Stimulated activated naive CD8-positive, alpha-beta T cell treated with anti-CD3 and anti-CD28 coated beads, Interleukin-15, amount 100 ng/mL, for 72 hours (primary cell): ENCODE measurements around the gene ITSN1.
"Not testable (repeated sequence)": the region's sequence is repeated elsewhere in the genome, so short reads cannot be mapped to it uniquely, and the experiment has no call there.

Experiments used
- ATAC-seq: fragments of 150-1000 bp; cut with Tn5 transposase; 2 replicates; pipeline ENCODE4 v1.10.0; 2021; ENCODE audit warnings: mild to moderate bottlenecking, moderate library complexity
- DNase-seq, 2 donors: peaks; one replicate each; pipeline ENCODE4 v3.0.0; 2021 to 2022
- H3K27ac Mint-ChIP-seq, 2 donors: one replicate each; pipeline ENCODE4 v1.8.0; 2022; ENCODE audit warnings: mild to moderate bottlenecking in 2 of 2, mixed read lengths in 2 of 2, moderate library complexity in 2 of 2
- H3K27me3 Mint-ChIP-seq: one replicate; pipeline ENCODE4 v1.8.0; 2022; ENCODE audit warnings: mixed read lengths
- H3K4me1 Mint-ChIP-seq: one replicate; pipeline ENCODE4 v1.8.0; 2022; ENCODE audit warnings: mild to moderate bottlenecking, mixed read lengths
- H3K4me3 Mint-ChIP-seq, 2 donors: one replicate each; pipeline ENCODE4 v1.8.0; 2022; ENCODE audit warnings: mild to moderate bottlenecking in 2 of 2, mixed read lengths in 2 of 2, moderate library complexity in 1 of 2
- H3K9me3 Mint-ChIP-seq, 2 donors: one replicate each; pipeline ENCODE4 v1.8.0; 2022; ENCODE audit warnings: mixed read lengths in 2 of 2

Gene ITSN1

GRCh38 chr21:33916200-33916567 is 273.9 kb downstream of the ITSN1 start:
- no peak for ATAC-seq
- DNase-seq = no peak
- Mint-ChIP-seq H3K4me3 (peak overlapping the region; percentile 99), H3K27ac (peak overlapping the region; percentile 99), H3K4me1 (peaks cover 36% of the 10 kb centered on the region), H3K9me3 (no peaks in the 10 kb centered on the region), H3K27me3 (no peaks in the 10 kb centered on the region)

- peak overlapping the region in 1 of 2 donors; percentile 48 for H3K27ac Mint-ChIP-seq
- ATAC-seq (no peak), DNase-seq (no peak)
- H3K4me1 Mint-ChIP-seq = peaks cover 36% of the 10 kb centered on the region
- no peaks in the 10 kb centered on the region for H3K27me3 Mint-ChIP-seq
- no peak overlapping the region for H3K4me3 Mint-ChIP-seq
- no peaks in the 10 kb centered on the region for H3K9me3 Mint-ChIP-seq
These were observed 275.1 kb downstream of the ITSN1 start for GRCh38 chr21:33917421-33917820.

GRCh38 chr21:33924079-33924765 is 281.9 kb downstream of the ITSN1 start:
- DNase-seq = peak; percentile 85
- H3K27me3 Mint-ChIP-seq = peaks cover 8% of the 10 kb centered on the region
- H3K9me3 Mint-ChIP-seq = no peaks in the 10 kb centered on the region
- peaks cover 5% of the 10 kb centered on the region for H3K4me1 Mint-ChIP-seq
- H3K4me3 Mint-ChIP-seq = peak overlapping the region in 1 of 2 donors; percentile 13
- ATAC-seq = peak; percentile 96
- H3K27ac Mint-ChIP-seq = no peak overlapping the region

- no peak overlapping the region for H3K27ac Mint-ChIP-seq
- no peaks in the 10 kb centered on the region for H3K9me3 Mint-ChIP-seq
- H3K27me3 Mint-ChIP-seq = peaks cover 8% of the 10 kb centered on the region
- no peak overlapping the region for H3K4me3 Mint-ChIP-seq
- no peak for DNase-seq
- ATAC-seq = no peak
- H3K4me1 Mint-ChIP-seq = peaks cover 5% of the 10 kb centered on the region
These were observed 282.4 kb downstream of the ITSN1 start for GRCh38 chr21:33924766-33925100.

GRCh38 chr21:33926248-33926647 is 283.9 kb downstream of the ITSN1 start:
- not testable (repeated sequence) for ATAC-seq, H3K27me3 Mint-ChIP-seq, H3K4me3 Mint-ChIP-seq, H3K9me3 Mint-ChIP-seq, H3K4me1 Mint-ChIP-seq, DNase-seq, H3K27ac Mint-ChIP-seq

- not testable (repeated sequence) for H3K9me3 Mint-ChIP-seq, H3K27me3 Mint-ChIP-seq
- Mint-ChIP-seq H3K27ac (peak overlapping the region; percentile 99), H3K4me3 (peak overlapping the region; percentile 94 to 98), H3K4me1 (peaks cover 24% of the 10 kb centered on the region)
- ATAC-seq (peak; percentile 98), DNase-seq (peak; percentile 75 to 85)
These were observed 288.9 kb downstream of the ITSN1 start for GRCh38 chr21:33931052-33931798.

- peak overlapping the region; percentile 99 for H3K27ac Mint-ChIP-seq
- H3K9me3 Mint-ChIP-seq = no peaks in the 10 kb centered on the region
- DNase-seq = no peak
- peaks cover 31% of the 10 kb centered on the region for H3K4me1 Mint-ChIP-seq
- no peaks in the 10 kb centered on the region for H3K27me3 Mint-ChIP-seq
- peak overlapping the region; percentile 94 to 98 for H3K4me3 Mint-ChIP-seq
- ATAC-seq = no peak
These were observed 289.6 kb downstream of the ITSN1 start for GRCh38 chr21:33931799-33932390.

- Mint-ChIP-seq H3K4me3 (peak overlapping the region; percentile 94 to 98), H3K4me1 (peaks cover 39% of the 10 kb centered on the region), H3K9me3 (no peaks in the 10 kb centered on the region), H3K27me3 (no peaks in the 10 kb centered on the region), H3K27ac (peak overlapping the region; percentile 97 to 99)
- DNase-seq (no peak), ATAC-seq (no peak)
These were observed 290.4 kb downstream of the ITSN1 start for GRCh38 chr21:33932731-33933130.

GRCh38 chr21:33936301-33937038 is 294.2 kb downstream of the ITSN1 start:
- no peaks in the 10 kb centered on the region for H3K9me3 Mint-ChIP-seq
- H3K27ac Mint-ChIP-seq = peak overlapping the region; percentile 89 to 91
- DNase-seq = no peak
- peaks cover 71% of the 10 kb centered on the region for H3K4me1 Mint-ChIP-seq
- no peaks in the 10 kb centered on the region for H3K27me3 Mint-ChIP-seq
- H3K4me3 Mint-ChIP-seq = peak overlapping the region; percentile 94 to 98
- ATAC-seq = peak; percentile 51

GRCh38 chr21:33937146-33937545 is 294.8 kb downstream of the ITSN1 start:
- Mint-ChIP-seq H3K27ac (peak overlapping the region; percentile 89 to 91), H3K4me3 (peak overlapping the region; percentile 80 to 94), H3K4me1 (peaks cover 71% of the 10 kb centered on the region), H3K9me3 (no peaks in the 10 kb centered on the region), H3K27me3 (no peaks in the 10 kb centered on the region)
- DNase-seq (no peak), ATAC-seq (peak; percentile 24)

- Mint-ChIP-seq H3K9me3 (no peaks in the 10 kb centered on the region), H3K27ac (peak overlapping the region; percentile 89 to 91), H3K27me3 (no peaks in the 10 kb centered on the region), H3K4me1 (peaks cover 76% of the 10 kb centered on the region), H3K4me3 (peak overlapping the region; percentile 33 to 71)
- peak; percentile 88 for ATAC-seq
- DNase-seq = peak in 1 of 2 donors; percentile 59
These were observed 295.6 kb downstream of the ITSN1 start for GRCh38 chr21:33937931-33938339.

GRCh38 chr21:33938381-33938780 is 296.1 kb downstream of the ITSN1 start:
- peak overlapping the region; percentile 5 to 71 for H3K4me3 Mint-ChIP-seq
- ATAC-seq (no peak), DNase-seq (no peak)
- H3K9me3 Mint-ChIP-seq = no peaks in the 10 kb centered on the region
- peaks cover 81% of the 10 kb centered on the region for H3K4me1 Mint-ChIP-seq
- H3K27me3 Mint-ChIP-seq = no peaks in the 10 kb centered on the region
- H3K27ac Mint-ChIP-seq = peak overlapping the region; percentile 89 to 92

GRCh38 chr21:33939226-33939625 is 296.9 kb downstream of the ITSN1 start:
- Mint-ChIP-seq H3K4me3 (peak overlapping the region in 1 of 2 donors; percentile 71), H3K27me3 (no peaks in the 10 kb centered on the region), H3K9me3 (peaks cover 0 to 1% of the 10 kb centered on the region in 2 donors), H3K4me1 (peaks cover 83% of the 10 kb centered on the region), H3K27ac (peak overlapping the region in 1 of 2 donors; percentile 57)
- no peak for DNase-seq
- no peak for ATAC-seq

- DNase-seq (no peak), ATAC-seq (no peak)
- Mint-ChIP-seq H3K4me3 (no peak overlapping the region), H3K27me3 (no peaks in the 10 kb centered on the region), H3K9me3 (peaks cover 0 to 10% of the 10 kb centered on the region in 2 donors), H3K4me1 (peaks cover 81% of the 10 kb centered on the region), H3K27ac (no peak overlapping the region)
These were observed 298.0 kb downstream of the ITSN1 start for GRCh38 chr21:33940164-33940880.

GRCh38 chr21:33940881-33941245 is 298.6 kb downstream of the ITSN1 start:
- Mint-ChIP-seq H3K27me3 (no peaks in the 10 kb centered on the region), H3K27ac (no peak overlapping the region), H3K4me3 (no peak overlapping the region), H3K9me3 (peaks cover 0 to 10% of the 10 kb centered on the region in 2 donors), H3K4me1 (peaks cover 78% of the 10 kb centered on the region)
- ATAC-seq = no peak
- no peak for DNase-seq
